ENCODE data around the gene BPHL.
"Not testable (repeated sequence)": the region's sequence is repeated elsewhere in the genome, so short reads cannot be mapped to it uniquely, and the experiment has no call there.

Gene BPHL

DNA sequence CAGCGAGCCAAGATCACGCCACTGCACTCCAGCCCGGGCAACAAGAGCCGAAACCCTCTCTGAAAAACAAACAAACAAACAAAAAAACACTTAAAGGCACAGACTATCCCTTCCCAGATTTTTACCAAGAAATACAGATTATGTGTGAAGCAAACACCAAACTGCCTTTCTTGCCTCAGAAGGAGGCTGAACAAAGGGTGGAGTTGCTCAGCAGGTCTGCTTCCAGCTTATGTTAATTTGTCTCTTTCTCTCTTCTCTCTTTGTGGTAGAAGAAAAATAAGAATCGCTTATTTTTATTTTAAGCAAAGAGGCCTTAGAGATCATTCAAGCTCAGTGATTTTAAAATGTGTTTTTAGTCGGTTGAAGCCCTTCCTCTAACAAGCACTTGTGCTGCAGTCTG is 24.6 kb downstream of the BPHL start:
- no peak for FAIRE-seq
- TF ChIP-seq POLR2A (IDR thresholded peaks at IDR 0.05; ENCODE audit: low read depth, low read length) (no peak), POU2F2 (IDR thresholded peaks at IDR 0.05; ENCODE audit: low read depth, low read length) (no peak), PAX5 (IDR thresholded peaks at IDR 0.05; ENCODE audit: insufficient read depth, low read length, severe bottlenecking) (no peak), SPI1 (IDR thresholded peaks at IDR 0.05; ENCODE audit: low read depth, low read length) (no peak), TAF1 (IDR thresholded peaks at IDR 0.05; ENCODE audit: low read depth, low read length) (no peak), POLR2AphosphoS5 (IDR thresholded peaks at IDR 0.05; ENCODE audit: low read depth, low read length) (no peak)

DNA sequence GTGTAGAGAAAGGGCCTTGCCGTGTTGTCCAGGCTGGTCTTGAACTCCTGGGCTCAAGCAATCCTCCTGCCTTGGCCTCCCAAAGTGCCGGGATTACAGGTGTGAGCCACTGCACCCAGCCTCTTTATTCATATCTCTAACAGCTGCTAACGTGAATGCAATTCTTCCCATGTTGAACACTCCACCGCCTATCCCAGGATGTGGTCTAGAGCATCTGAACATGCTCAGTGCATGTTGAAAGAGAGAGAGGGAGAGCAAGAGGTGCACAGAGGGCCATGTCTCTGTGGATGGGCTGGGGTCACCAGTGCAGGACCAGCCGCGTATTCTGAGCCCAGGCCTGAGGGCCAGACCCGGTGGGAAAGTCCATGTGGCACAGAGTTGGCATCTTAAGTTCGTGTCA is 26.1 kb downstream of the BPHL start:
- FAIRE-seq (no peak), DNase-seq (ENCODE audit: insufficient read length, low spot score) (no peak)
- no peak for TF ChIP-seq PAX5 (IDR thresholded peaks at IDR 0.05; ENCODE audit: insufficient read depth, low read length, severe bottlenecking)
- TF ChIP-seq POLR2A (IDR thresholded peaks at IDR 0.05; ENCODE audit: low read depth, low read length): no peak
- no peak for TF ChIP-seq POLR2AphosphoS5 (IDR thresholded peaks at IDR 0.05; ENCODE audit: low read depth, low read length)
- TF ChIP-seq TAF1 (IDR thresholded peaks at IDR 0.05; ENCODE audit: low read depth, low read length): no peak
- no peak for TF ChIP-seq SPI1 (IDR thresholded peaks at IDR 0.05; ENCODE audit: low read depth, low read length)
- TF ChIP-seq POU2F2 (IDR thresholded peaks at IDR 0.05; ENCODE audit: low read depth, low read length): no peak

More for the DNA sequence above, 24.6 kb downstream of the BPHL start:
- DNase-seq (ENCODE audit: insufficient read length, low spot score): no peak

DNA sequence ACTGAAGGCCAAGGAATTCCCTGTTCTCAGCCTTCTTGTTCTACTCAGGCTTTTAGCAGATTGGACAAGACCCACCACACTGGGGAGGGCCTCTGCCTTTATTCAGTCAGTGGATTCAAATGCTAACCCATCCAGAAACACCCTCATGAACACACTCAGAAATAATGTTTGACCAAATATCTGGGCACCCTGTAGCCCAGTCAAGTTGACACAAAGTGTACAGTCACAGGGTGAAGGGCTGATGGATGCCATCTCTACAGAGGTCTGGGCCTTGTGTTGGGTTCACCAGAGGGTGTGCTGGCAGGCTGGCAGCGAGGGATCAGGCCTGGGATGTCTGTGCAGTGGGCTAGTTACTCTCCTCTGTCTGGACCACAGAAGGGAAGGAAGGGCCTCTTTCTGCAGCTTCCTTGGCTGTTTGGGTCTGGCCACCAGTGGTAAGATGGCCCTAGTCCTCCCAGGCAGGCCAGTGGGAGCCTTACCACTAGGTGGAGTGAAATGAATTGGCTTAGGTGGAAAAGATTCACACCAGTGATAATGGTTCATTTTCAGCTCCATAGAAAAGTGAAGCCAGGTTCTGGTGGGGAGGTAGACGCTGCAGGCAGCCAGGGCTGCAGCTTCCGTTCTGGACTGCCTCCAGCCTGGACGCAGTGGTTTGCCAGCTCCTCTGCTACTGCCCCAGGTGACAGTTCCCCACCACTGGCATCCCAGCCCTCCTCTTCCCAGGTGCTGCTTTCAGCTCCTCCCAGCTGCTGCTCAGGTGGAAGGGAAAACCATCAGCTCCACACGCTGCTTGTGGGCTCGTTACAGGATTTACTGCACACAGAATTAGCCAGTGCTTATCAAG is 29.6 kb downstream of the BPHL start:
- DNase-seq (ENCODE audit: insufficient read length, low spot score) (no peak), FAIRE-seq (no peak)
- TF ChIP-seq POU2F2 (IDR thresholded peaks at IDR 0.05; ENCODE audit: low read depth, low read length): no peak
- TF ChIP-seq POLR2AphosphoS5 (IDR thresholded peaks at IDR 0.05; ENCODE audit: low read depth, low read length): no peak
- TF ChIP-seq PAX5 (IDR thresholded peaks at IDR 0.05; ENCODE audit: insufficient read depth, low read length, severe bottlenecking): no peak

DNA sequence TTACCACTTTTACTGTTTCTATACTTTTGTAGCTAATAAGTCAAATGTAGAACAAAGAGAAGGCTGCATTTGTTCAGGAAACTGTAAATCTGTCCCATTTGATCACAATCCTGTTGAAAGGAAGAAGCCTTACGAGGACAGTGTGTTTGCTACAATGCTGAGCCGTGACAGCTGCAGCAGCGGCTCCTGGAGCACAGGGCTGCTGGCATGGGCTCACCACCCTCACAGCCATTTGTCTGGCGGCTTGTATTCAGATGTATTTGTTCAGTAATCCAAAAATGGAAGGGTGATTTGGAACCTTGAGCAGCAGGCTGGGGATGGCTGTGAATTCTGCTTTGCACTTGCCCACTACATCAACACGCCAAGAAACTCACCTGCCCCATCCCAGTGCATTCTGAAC is 33.2 kb downstream of the BPHL start:
- DNase-seq (ENCODE audit: insufficient read length, low spot score): no peak

DNA sequence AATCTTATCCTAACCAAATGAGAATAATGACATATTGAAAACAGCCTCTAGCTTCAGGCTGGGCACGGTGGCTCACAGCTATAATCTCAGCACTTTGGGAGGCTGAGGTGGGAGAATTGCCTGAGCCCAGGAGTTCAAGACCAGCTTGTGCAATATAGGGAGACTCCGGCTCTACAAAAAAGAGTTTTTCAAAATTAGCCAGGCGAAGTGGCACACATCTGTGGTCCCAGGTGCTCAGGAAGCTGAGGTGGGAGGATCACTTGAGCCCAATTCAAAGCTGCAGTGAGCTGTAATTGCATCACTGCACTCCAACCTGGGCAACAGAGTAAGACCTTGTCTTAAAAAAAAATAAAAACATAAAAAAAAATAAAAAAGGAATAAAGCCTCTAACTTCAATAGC is 34.2 kb downstream of the BPHL start:
- TF ChIP-seq TAF1 (IDR thresholded peaks at IDR 0.05; ENCODE audit: low read depth, low read length): no peak
- TF ChIP-seq POLR2AphosphoS5 (IDR thresholded peaks at IDR 0.05; ENCODE audit: low read depth, low read length): no peak
- no peak for TF ChIP-seq SPI1 (IDR thresholded peaks at IDR 0.05; ENCODE audit: low read depth, low read length)
- TF ChIP-seq POLR2A (IDR thresholded peaks at IDR 0.05; ENCODE audit: low read depth, low read length): no peak
- no peak for TF ChIP-seq POU2F2 (IDR thresholded peaks at IDR 0.05; ENCODE audit: low read depth, low read length)
- TF ChIP-seq PAX5 (IDR thresholded peaks at IDR 0.05; ENCODE audit: insufficient read depth, low read length, severe bottlenecking): no peak
- DNase-seq (ENCODE audit: insufficient read length, low spot score): no peak
- no peak for FAIRE-seq

More for the DNA sequence above, 33.2 kb downstream of the BPHL start:
- FAIRE-seq: no peak
- TF ChIP-seq POLR2AphosphoS5 (IDR thresholded peaks at IDR 0.05; ENCODE audit: low read depth, low read length) (no peak), SPI1 (IDR thresholded peaks at IDR 0.05; ENCODE audit: low read depth, low read length) (no peak), TAF1 (IDR thresholded peaks at IDR 0.05; ENCODE audit: low read depth, low read length) (no peak)

DNA sequence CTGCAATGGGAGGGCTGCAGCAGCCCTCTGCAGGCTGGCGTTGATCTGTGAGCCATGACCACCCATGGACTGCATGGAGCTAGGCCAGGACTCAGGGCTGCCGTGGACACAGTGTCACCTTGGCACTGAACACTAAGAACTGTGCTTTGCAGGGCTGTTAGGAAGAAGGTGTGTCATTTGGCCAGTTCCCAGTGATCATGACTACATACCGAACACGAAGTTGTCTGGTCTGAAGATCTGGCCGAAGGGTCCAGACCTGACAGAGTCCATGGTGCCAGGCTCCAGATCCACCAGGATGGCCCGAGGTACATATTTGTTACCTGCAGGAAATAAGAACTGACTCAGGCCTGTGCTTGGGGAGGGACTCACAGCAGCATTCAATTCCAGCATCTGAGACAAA is 36.9 kb downstream of the BPHL start:
- FAIRE-seq; DNase-seq (ENCODE audit: insufficient read length, low spot score): not testable (repeated sequence)

DNA sequence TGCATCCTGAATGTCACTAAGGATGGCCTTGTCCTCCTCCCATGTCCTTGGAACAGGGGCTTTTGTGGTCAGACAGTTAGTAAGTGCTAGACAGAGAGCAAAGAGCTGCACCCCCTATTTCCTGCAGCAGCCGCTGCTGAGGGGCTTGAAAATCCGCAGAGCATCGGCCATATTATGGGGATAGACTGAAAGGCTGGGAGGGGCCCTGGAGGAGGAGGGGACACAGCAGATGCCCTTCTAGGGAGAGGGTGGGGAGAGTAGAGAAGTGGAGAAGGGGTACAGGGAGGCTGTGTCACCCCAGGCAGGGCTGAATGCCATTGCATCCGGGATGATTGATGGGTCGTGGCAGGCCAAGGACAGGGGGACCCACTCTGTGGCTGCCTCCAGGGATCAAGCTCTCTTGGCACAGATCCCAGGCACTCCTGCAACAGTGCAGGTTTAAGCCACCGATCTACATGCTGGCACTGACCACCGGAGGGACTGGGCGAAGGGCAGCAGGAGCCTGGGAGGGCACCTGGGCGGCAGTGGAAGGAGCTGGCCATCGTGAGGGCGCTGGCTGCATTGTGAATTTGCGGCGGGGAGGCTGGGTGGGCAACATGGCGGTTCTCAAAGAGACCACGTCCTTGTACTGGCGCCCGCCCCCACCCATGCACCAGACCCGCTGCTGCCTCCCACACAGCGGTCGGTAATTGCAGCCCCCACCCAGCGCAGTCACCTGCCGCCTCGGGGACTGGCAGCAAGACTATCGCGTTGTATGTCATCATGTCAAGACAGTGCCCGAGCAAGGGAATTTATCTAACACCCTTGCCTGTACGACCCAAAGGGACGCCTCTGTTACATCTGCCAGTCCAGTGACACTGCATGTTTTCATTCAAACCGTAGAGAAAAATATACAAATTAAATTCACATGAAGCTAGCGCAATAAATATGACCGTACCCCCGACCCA is 37.9 kb downstream of the BPHL start:
- FAIRE-seq: peak; percentile 50
- DNase-seq (ENCODE audit: insufficient read length, low spot score): not testable (repeated sequence)

DNA sequence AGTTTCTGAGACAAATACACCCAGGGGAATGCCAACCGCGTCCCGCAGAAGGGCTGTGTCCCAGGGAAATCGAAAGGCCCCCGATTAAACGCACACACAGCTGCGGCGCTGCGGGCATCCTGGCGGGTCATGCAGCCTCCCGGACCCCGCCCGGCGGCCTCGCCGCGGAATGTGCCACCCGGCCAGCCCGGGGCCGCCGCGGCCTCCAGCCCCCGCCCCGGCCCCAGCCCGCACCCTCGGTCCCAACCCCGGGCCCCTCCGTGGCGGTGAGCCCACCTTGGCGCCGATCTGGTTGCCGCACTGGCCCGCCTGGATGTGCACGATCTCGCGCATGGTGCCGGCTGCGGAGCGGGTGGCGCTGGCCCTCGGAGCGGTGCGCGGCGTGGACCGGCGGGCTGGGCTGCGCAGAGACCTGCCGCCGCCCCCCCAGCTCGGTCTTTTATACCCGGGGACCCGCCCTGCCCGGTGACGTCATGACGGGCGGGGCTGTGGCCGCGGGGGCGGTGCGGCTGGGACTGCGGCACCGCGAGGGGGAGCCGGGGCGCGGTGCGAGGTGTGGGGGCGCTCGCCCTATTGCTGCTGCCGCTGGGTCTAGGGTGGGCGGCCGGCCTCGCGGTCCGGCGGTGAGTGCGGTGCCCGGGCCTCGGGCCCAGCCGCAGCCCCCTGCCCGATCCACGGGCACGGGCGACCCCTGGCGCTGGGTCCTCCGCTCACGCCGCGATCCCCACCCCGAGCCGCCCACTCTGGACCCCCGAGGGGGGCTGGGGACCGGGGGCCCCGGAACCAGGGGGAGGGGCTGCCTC is 38.8 kb downstream of the BPHL start, which contains the start of gene TUBB2A:
Gene TUBB2A (minus strand): TSS at position 414 of the 803 bp plus-strand sequence. CDS start 81 bp downstream, at position 333.
- no peak for TF ChIP-seq TAF1 (IDR thresholded peaks at IDR 0.05; ENCODE audit: low read depth, low read length)
- TF ChIP-seq POLR2A (IDR thresholded peaks at IDR 0.05; ENCODE audit: low read depth, low read length): peak; percentile 57; the same call in 1 of the 2 replicates
- TF ChIP-seq POLR2AphosphoS5 (IDR thresholded peaks at IDR 0.05; ENCODE audit: low read depth, low read length): peak; percentile 56; the same call in 1 of the 2 replicates
- TF ChIP-seq SPI1 (IDR thresholded peaks at IDR 0.05; ENCODE audit: low read depth, low read length): no peak
- TF ChIP-seq POU2F2 (IDR thresholded peaks at IDR 0.05; ENCODE audit: low read depth, low read length): no peak
- peak; percentile 21 for TF ChIP-seq PAX5 (IDR thresholded peaks at IDR 0.05; ENCODE audit: insufficient read depth, low read length, severe bottlenecking)
- FAIRE-seq: peak; percentile 93
- peak; percentile 93 for DNase-seq (ENCODE audit: insufficient read length, low spot score)
